GM21786 (cell line): ENCODE results near the gene CASP5.
A peak's percentile ranks its signal among the peaks of the same experiment; 100 is the strongest.
"Not testable (repeated sequence)": the region's sequence is repeated elsewhere in the genome, so short reads cannot be mapped to it uniquely, and the experiment has no call there.

ENCODE experiments used
- ATAC-seq: cut with Tn5 transposase; IDR thresholded peaks from one replicate; pipeline ENCODE4 v1.9.1; 2021; ENCODE audit not compliant: unreplicated experiment

CASP5 gene

DNA sequence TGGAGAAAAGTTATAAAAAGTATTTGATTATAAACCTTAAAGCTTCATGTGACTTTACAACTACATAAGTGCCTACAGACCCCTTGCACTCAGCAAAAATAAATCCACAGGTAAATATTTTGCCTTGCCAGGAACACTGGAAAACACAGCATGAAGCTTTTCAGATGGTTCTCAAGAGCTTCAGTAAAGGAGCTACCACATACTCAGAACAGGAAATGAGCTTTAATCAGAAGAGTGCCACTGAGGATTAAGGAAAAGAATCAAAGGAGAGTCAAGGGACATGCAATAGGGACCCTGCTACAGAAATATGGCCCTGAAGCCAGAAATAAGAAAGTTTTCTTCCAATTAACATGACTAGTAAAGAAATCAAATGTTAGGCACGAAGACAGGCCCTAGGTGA is 10.8 kb upstream of the CASP5 start:
- no peak for ATAC-seq

DNA sequence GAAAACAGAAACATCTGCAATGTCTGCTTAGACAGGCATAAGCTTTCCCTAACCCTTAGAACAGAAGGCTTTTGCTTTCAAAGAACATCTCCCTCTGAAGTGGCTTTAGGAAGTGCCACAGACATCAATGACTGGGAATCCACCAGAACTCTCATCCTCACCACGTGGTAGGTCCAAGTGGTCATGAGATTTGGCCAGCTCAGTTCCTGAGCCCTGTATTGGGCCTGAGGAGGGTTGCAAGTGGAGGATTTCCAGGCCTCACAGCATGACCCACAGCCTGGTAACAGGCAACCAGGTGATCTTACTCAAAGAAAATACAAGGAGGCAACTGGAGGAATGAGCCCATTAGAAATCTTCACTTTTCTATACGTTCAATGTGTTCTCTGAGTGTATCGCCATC is 10.4 kb upstream of the CASP5 start:
- no peak for ATAC-seq

DNA sequence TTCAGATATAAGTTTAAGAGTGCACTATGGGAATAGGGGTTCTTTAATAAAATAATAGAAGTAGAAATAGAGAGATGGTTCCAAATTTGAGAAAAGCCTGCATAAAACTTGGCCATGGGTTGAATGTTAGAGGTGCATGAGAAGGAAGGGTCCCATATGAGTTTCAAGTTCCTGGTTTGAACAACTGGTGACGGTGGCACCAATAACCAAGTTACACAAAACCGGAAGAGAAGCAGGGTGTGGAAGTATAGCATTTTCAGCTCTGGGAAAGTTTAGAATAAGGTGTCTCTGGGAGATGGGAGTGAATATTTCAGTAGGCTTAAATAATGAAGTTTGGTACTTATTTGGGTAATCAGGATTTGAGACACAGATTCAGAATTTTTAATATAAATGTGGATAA is 9.5 kb upstream of the CASP5 start:
- ATAC-seq, result no peak

DNA sequence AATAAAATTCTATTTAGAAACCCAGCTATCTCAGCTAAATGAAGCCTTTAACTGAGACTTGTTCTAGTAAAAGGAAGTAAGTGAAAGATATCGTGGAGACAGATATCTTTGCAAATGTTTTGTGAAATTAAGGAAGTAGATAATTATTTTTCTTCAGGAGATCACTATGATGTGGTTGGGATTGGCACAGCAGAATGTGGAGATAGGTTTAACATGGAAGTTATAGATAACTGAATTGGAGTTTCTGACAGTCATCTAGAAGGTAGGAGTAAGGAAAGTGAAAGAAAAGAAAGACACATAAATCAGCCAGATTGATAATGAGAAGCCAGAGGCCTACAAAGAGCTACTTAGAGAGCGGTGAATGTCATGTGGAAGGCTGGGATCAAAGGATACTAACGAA is 4.7 kb upstream of the CASP5 start:
- no peak for ATAC-seq

DNA sequence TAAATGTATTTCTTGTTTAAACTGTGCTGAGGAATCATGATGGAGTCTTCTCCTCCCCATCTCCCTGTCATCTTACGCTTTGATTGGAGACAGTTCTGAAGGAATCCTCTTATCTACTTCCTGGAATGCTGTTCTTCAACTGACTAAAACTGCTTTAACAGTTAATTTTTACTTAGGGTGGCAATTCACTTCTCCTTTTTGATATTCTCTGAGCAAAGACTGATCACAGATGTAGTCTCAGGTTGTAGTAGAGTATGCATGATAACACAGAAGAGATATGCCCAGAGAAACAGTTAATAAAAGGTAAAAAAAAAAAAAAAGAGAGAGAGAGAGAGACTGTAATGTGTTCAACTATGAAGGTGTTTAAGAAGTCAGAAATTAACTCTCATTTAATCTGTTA is 1.4 kb upstream of the CASP5 start:
- ATAC-seq, result no peak

DNA sequence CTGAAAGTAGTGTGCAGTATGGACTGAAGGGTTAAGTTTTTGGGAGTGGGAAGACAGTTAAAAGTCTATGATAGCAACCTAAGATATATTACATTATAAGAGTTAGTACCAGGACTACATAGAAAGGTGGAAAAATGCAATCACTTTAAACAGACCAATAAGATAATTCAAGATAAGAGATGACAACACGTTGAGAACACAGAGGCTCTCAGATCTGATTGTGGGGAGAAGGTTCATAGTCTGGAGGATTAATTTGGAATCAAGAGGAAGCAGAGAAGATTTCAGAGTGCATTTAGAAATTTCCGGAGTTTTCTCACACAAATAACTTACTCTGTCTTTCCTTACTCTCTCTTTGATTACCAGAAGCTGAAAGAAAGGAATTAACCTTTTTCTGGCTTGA is 441 bp downstream of the CASP5 start:
- ATAC-seq, result no peak

DNA sequence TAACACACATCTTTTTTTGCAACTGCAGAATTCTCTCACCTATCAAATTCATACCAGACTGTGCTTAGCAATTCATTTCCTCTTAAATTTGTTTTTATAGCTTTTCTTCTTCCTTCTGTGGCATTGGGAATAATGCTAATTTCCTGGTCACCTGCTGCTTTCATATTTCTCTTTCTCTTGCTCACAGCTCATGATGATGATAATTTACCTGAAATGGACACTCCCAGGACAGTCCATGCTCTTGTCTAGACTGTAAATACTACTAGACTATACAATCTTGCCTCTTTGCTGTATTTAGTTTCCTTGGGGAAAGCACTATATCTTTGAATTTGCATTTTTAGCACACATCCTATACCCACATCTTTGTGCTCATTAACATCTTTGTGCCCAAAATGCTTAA is 15.5 kb downstream of the CASP5 start:
- no peak for ATAC-seq

DNA sequence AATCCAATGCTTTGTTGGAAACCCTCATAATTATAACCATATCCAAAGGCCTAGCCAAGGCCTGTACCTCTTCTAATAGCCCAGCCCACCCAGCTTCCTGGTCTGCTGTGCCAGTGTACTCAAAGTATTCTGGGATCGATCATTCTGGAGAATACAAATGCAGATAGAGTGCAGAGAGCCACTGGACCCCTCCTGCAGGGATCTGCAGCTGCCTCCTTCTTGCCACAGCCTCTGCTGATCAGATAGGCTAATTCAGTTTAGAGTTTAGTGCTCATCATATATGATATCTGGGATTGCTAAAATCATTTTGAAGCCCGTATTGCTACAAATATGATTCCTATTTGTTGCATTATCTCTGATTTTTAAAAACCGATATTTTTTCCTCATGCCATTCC is 17.5 kb downstream of the CASP5 start:
- no peak for ATAC-seq

DNA sequence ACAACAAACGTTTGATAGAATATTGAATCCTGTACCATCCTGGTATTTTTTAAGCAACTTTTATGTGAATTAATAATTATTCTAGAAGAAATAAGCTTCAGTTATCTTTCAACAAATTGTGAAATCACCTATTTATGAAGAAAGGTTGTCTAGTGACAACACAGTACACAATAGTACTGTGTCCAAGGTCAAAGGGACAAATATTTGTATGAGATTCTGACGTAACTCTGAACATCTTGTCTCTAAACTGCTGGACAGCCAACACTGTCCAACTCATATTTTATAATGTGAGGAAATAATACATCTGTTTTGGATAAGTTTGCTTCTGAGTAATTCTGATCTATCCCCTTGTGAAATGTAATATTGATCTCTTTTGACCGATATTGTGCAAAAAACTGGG is 18.9 kb downstream of the CASP5 start:
- ATAC-seq, result no peak

DNA sequence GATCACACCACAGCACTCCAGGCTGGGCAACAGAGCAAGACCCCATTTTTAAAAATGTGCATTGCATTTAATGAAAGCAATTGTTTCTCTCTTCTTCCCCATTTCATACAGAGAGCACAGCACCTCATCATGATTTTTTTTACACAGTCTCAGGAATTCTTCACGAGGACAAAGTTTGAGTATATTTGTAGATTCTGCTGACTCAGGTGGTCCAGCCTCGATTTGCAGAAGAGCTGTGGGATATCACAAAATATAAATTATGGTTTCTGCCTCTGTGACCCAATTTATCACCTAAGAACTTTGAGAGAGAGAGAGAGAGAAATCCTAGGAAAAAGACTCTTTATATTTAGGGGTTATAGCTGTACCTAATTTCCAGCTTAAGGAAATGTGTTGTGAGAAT is 19.8 kb downstream of the CASP5 start:
- no peak for ATAC-seq

DNA sequence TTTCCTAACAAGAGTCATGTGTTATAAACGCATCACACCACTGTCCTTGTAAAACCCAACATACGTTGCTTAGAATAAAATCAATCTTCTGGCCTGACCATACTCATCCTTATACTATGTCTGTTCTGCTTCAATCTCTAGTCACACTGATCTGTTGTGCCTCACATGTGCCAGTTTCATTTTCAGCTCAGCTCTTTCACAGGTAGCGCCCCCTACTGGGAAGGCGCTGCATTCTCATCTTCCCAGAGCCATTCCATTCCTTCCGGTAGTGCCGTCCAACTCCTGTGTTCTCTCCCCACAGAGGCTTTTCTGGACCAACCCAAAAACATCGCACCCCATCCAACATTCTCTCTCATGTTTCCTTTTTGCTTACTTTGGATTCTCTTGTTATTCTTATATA is 22.2 kb downstream of the CASP5 start:
- peak; percentile 83 for ATAC-seq

DNA sequence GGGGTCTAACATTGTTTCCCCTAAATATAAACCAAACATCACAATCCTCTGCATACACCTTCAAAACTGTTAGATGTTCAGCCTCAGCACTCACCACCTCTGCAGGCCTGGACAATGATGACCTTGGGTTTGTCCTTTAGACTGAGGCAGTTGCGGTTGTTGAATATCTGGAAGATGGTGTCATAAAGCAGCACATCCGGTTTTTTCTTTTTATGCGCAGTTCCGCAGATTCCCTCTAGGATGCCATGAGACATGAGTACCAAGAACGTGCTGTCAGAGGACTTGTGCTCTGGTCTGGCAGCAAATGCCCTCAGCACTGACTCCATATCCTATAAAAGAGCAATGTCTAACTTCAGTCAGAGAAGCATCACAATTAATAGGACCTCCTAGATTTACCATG is 22.8 kb downstream of the CASP5 start:
- ATAC-seq, result no peak

DNA sequence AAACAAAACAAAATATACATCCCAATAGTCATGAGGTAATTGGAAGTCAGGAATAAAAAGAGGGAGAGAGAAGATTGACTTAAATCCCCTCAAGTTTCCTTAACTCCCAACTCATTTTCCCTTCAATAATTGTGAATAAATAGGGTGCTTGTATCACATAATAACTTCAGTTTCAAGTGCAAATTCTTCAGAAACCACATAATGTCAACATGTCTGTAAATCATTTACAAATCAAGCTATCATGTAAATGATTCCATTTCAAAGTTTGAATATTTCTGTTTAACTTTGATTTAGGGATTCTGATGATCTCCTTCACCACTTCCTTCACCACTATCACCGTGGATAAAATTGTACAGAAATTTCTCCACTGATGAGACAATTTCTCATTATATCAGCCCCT is 23.2 kb downstream of the CASP5 start:
- no peak for ATAC-seq

DNA sequence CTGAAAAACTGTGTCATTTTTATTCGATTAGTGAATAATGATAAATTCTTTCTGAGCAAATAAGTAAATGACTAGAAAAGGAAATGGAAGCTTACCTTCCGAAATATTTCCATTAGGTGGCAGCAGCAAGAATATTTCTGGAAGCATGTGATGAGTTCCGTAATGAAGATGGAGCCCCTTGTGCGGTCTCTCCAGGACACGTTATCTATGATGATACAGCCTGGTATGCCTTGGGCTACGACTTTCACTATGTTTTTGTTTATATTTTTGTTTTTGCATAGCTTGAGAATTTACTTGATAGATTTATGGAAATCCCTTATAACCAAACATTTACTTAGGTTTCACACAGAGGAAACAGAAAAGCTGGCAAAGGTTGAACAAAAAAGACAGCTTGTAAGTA is 25.7 kb downstream of the CASP5 start:
- ATAC-seq, result no peak

DNA sequence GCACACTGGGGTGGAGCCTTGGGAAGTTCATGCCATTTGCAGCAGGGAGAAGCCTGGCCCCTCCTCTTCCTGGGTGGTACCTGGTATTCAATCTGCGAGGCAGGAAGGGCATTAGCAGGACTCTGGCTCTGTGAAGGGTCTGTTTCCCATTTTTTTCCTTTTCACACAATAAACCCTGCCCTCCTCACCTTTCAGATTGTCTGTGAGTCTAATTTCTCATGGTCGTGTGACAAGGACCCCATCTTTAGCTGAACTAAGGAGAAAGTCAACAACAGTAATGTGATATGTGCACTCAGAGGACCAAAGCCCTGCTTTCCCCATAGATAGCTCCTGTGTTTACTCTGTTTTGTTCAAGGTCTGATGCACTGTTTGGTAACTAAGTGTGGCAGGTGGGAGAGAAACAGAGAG is 28.0 kb downstream of the CASP5 start:
- no peak for ATAC-seq

DNA sequence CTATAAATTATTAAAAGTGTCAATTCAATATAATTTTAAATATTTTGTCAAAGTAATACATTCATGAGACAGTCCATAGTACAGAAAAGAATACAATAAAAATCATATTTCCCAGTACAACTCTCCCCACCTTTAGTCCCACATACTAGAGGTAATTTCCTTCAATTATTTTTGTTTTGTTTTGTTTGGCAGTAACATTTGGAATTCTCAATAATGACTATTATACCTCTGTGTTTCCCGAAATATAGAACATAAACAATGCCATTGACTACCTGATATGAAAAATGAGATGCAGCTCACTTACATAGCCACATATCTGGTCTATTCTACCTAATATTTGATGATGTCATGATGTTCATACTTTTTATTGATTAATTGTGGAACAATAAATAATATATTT is 30.2 kb downstream of the CASP5 start:
- ATAC-seq, result no peak

DNA sequence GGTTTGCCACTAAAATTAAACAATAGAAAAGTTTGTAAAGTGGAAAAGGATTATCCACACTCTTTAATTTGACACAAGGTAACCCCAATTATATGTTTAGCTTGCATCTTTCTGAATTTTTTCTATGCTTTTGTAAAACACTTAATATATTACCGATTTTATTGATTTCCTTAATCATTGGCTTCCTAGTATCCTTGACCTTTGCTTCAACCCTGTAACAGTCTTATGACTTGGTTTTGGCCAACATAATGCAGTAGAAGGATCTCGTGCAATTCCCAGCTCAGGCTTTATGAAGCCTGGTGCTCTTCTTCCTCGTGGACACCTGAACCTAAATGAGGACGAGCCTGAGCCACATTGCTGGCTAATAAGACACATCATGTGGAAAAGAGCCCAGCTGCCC is 31.0 kb downstream of the CASP5 start:
- ATAC-seq, result no peak

DNA sequence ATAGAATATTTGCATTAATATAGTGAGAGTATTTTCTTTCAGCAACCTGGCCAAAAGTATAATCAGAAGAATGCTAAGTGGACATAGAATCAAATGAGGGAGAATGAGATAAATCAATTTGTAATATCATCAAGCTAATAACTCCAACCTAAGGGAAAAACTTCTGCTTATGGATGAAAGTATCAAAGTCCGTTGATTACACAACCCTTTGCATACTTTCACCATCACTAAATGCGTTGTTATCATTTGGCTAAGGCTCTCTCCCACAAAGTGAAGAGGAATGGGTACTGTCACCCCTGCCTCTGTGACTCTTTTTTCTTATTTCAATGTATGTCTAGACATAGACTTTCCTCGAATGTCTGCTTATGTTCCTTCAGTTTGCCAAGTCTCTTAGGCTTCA is 38.2 kb downstream of the CASP5 start:
- ATAC-seq, result no peak

DNA sequence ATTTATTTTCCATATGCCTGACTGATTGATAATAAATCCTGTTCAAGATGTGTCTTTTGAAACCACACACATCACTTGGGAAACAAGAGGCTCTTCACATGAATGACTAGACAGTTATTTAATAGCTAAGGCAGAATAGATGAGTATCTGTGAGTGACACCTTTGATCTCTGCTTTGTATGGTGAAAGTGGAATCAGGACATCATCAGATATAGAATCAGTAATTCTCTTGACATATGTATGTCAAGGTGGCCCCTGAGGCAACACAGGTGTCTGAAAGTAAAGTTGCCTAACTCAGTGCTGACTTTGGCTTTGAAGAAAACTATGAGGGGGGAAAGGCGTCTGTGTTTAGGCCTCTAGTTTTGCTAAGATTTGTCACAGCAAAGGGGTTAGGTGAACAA is 43.1 kb downstream of the CASP5 start:
- no peak for ATAC-seq

DNA sequence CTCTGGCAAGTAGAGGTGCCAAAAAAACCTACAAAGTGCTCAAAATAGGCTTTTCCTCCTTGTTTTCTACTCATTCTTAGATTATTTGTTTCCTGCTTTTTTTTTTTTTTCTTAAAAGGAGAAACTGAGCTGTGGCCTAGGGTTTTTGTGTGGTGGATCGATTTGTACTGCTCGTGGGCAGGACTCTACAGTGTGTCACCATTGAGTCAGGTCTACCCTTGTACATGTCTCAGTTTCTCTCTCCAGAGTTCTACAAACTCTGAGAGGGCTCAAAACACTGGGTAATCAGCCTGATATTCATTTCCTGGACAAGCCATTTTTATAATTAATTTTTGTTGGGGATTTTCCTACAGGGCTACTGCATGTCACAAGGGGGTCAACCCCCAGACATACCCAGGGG is 49.4 kb downstream of the CASP5 start:
- no peak for ATAC-seq

DNA sequence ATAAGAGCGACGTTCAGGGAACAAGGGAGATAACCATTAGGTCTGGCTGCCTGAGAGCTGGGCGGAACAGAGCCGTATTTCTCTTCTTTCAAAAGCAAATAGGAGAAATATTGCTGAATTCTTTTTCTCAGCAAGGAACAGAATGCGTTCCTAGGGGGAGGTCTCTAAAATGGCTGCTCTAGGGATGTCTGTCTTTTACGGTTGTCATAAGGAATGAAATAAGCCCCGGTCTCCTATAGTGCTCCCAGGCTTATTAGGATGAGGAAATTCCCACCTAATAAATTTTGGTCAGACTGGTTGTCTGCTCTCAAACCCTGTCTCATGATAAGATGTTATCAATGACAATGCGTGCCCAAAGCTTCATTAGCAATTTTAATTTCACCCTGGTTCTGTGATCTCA is 50.0 kb downstream of the CASP5 start:
- not testable (repeated sequence) for ATAC-seq

DNA sequence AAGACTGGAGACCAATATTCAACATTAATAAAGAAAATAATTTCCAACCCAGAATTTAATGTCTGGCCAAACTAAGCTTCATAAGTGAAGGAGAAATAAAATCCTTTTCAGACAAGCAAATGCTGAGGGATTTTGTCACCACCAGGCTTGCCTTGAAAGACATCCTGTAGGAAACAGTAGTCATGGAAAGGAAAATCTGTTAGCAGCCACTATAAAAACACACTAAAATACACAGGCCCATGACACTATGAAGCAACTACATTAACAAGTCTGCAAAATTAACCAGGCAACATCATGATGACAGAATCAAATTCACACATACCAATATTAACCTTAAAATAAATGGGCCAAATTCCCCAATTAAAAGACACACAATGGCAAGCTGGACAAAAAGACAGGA is 52.2 kb downstream of the CASP5 start:
- no peak for ATAC-seq

DNA sequence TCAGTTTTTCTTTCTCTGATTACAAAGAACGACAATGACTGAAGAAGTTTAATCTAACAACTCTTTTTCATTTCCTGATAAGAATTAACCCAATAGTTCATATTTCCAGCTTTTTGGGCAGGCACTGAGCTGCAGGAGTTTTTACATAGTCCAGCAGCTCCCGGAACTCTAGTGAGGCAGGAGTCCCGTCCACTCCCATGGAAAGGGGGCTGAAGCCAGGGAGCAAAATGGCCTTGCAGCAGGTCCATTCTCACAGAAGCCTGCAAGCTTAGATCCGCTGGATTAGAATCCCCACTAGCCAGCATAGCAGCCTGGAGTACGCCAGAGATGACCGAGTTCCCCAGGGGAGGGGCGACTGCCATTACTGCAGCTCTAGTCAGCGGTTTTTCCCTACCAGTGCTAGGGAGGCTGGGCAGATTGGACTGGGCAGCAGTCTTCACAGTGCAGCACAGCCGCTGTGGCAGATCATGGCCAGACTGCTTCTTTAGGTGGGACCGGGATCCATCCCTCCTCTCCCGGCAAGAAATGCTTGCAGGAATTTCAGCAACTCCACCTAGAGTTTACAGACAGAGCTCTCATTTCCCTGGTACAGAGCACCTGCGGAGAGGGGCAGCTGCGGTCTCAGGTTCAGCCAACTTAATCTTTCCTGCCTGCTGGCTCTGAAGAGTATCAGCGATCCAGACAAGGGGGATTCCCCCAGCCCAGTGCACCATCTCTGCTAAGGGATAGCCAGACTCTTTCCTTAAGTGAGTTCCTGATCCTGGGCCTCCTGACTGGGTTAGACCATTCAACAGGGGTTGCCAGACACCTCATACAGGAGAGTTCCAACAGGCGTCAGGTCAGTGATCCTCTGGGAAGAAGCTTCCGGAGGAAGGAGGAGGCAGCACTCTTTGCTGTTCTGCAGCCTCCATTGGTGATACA is 53.9 kb downstream of the CASP5 start:
- no peak for ATAC-seq
